Memory B cell (primary cell): Measurements from ENCODE around the gene GPATCH3.
"Not testable (repeated sequence)": the region's sequence is repeated elsewhere in the genome, so short reads cannot be mapped to it uniquely, and the experiment has no call there.

Experiments used
- ATAC-seq: fragments of 150-1000 bp; cut with Tn5 transposase; 2 replicates; pipeline ENCODE4 v1.10.0; 2021; ENCODE audit warnings: low read depth, mild to moderate bottlenecking, moderate library complexity
- DNase-seq, 2 donors: peaks; one replicate each; pipeline ENCODE4 v3.0.0; 2022; ENCODE audit warnings: low spot score in 2 of 2
- H3K27ac Mint-ChIP-seq: one replicate; pipeline ENCODE4 v1.8.0; 2022; ENCODE audit warnings: mild to moderate bottlenecking, moderate library complexity, mixed read lengths
- H3K27me3 Mint-ChIP-seq: one replicate; pipeline ENCODE4 v1.8.0; 2022; ENCODE audit warnings: mixed read lengths
- H3K36me3 Mint-ChIP-seq: one replicate; pipeline ENCODE4 v1.8.0; 2022; ENCODE audit warnings: mild to moderate bottlenecking, mixed read lengths
- H3K4me1 Mint-ChIP-seq: one replicate; pipeline ENCODE4 v1.8.0; 2022; ENCODE audit warnings: mixed read lengths
- H3K4me3 Mint-ChIP-seq: one replicate; pipeline ENCODE4 v1.8.0; 2022; ENCODE audit warnings: mild to moderate bottlenecking, moderate library complexity, mixed read lengths
- H3K9me3 Mint-ChIP-seq: one replicate; pipeline ENCODE4 v1.8.0; 2022; ENCODE audit warnings: mixed read lengths

GPATCH3 gene

DNA sequence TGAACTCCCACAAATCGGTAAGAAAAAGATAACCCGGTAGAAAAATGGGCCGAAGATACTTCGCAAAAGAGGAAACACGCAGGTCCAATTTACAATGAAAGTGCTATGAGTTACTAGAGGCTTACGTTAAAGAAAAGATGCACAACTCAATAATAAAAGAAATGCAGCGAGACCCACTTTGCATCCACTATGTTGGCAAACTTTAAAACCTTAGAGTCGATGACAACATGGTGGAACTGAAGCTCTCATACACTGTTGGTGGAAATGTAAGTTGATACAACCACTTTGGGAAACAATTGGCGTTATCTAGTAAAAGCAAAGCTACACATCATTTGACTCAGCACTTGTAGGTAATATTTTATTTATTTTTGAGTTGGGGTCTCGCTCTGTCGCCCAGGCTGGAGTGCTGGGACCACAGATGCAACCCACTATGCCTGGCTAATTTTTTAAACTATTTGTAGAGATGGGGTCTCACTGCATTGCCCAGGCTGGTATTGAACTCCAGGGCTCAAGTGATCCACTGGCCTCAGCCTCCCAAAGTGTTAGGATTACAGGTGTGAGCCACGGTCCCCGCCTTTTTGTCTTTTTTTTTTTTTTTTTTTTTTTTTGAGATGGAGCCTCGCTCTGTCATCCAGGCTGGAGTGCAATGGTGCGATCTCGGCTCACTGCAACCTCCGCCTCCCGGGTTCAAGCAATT, 696 bp upstream of the GPATCH3 start:
- Mint-ChIP-seq H3K36me3 (peaks cover 8% of the 10 kb centered on the region), H3K9me3 (no peaks in the 10 kb centered on the region), H3K4me3 (peak overlapping the region; percentile 97), H3K4me1 (peaks cover 17% of the 10 kb centered on the region), H3K27ac (peak overlapping the region; percentile 98), H3K27me3 (no peaks in the 10 kb centered on the region)
- DNase-seq (no peak), ATAC-seq (peak; percentile 5)

GRCh38 chr1:26897351-26897750, 2.9 kb downstream of the GPATCH3 start:
- H3K36me3 Mint-ChIP-seq, result peaks cover 19% of the 10 kb centered on the region
- H3K4me3 Mint-ChIP-seq, result no peak overlapping the region
- peaks cover 21% of the 10 kb centered on the region for H3K4me1 Mint-ChIP-seq

GRCh38 chr1:26894263-26894662, 6.0 kb downstream of the GPATCH3 start:
- Mint-ChIP-seq H3K4me3 (no peak overlapping the region), H3K27me3 (no peaks in the 10 kb centered on the region), H3K36me3 (peaks cover 22% of the 10 kb centered on the region), H3K4me1 (peaks cover 23% of the 10 kb centered on the region), H3K27ac (no peak overlapping the region), H3K9me3 (no peaks in the 10 kb centered on the region)
- ATAC-seq, result no peak
- DNase-seq, result no peak

More at GRCh38 chr1:26897351-26897750, 2.9 kb downstream of the GPATCH3 start:
- H3K9me3 Mint-ChIP-seq, result no peaks in the 10 kb centered on the region
- H3K27me3 Mint-ChIP-seq, result no peaks in the 10 kb centered on the region
- H3K27ac Mint-ChIP-seq, result no peak overlapping the region
- ATAC-seq, result no peak
- DNase-seq, result no peak

- H3K27me3 Mint-ChIP-seq, result no peaks in the 10 kb centered on the region
- H3K27ac Mint-ChIP-seq, result peak overlapping the region; percentile 96
- H3K4me3 Mint-ChIP-seq, result peak overlapping the region; percentile 99
- DNase-seq (no peak), ATAC-seq (peak; percentile 41)
- peaks cover 27% of the 10 kb centered on the region for H3K4me1 Mint-ChIP-seq
- H3K36me3 Mint-ChIP-seq, result peaks cover 25% of the 10 kb centered on the region
- no peaks in the 10 kb centered on the region for H3K9me3 Mint-ChIP-seq
Measured at GRCh38 chr1:26890467-26890796, 9.8 kb downstream of the GPATCH3 start.

GRCh38 chr1:26889551-26890466, 10.5 kb downstream of the GPATCH3 start, which contains the start of gene GPN2:
GPN2 (minus strand) TSS chr1:26890283; CDS start chr1:26890096, 187 bp downstream.
- Mint-ChIP-seq H3K27ac (peak within 1 kb of the TSS; percentile 96), H3K27me3 (no peaks in the 10 kb centered on the region), H3K36me3 (peaks cover 29% of the 10 kb centered on the region), H3K9me3 (no peaks in the 10 kb centered on the region), H3K4me1 (peaks cover 26% of the 10 kb centered on the region), H3K4me3 (peak within 1 kb of the TSS; percentile 99)
- peak; percentile 56 to 64 for DNase-seq
- peak; percentile 95 for ATAC-seq

- DNase-seq (no peak), ATAC-seq (no peak)
- Mint-ChIP-seq H3K27ac (peak overlapping the region; percentile 73), H3K4me1 (peaks cover 26% of the 10 kb centered on the region), H3K36me3 (peaks cover 32% of the 10 kb centered on the region), H3K27me3 (no peaks in the 10 kb centered on the region), H3K9me3 (no peaks in the 10 kb centered on the region), H3K4me3 (peak overlapping the region; percentile 99)
Measured at GRCh38 chr1:26888231-26888630, 12.0 kb downstream of the GPATCH3 start.

DNA sequence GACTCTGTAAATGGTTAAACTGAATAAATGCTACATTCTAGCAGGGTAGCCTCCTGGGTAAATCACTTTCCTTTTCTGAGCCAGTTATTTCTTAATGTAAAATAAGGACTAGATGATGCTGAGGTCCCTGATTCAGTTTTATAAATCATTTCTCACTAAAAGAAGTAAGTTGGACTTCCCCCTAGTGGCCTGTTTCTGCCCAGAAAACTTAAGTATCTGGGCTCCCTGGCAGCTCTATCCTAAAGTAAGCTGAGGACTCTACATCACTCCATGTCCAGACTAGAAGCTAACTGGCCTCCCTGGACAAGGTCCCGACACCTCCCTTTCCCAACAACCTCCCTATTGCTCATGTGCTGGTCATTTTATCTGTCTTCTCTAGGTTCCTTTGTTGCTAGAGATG, 13.1 kb downstream of the GPATCH3 start:
- H3K27ac Mint-ChIP-seq, result no peak overlapping the region
- H3K36me3 Mint-ChIP-seq, result peaks cover 35% of the 10 kb centered on the region
- H3K9me3 Mint-ChIP-seq, result no peaks in the 10 kb centered on the region
- no peaks in the 10 kb centered on the region for H3K27me3 Mint-ChIP-seq
- H3K4me1 Mint-ChIP-seq, result peaks cover 33% of the 10 kb centered on the region
- H3K4me3 Mint-ChIP-seq, result no peak overlapping the region
- DNase-seq (no peak), ATAC-seq (no peak)

- no peak overlapping the region for H3K4me3 Mint-ChIP-seq
- no peaks in the 10 kb centered on the region for H3K27me3 Mint-ChIP-seq
- H3K4me1 Mint-ChIP-seq, result peaks cover 12% of the 10 kb centered on the region
- H3K27ac Mint-ChIP-seq, result peak overlapping the region; percentile 62
- no peak for ATAC-seq
- no peak for DNase-seq
- H3K36me3 Mint-ChIP-seq, result peaks cover 25% of the 10 kb centered on the region
- H3K9me3 Mint-ChIP-seq, result no peaks in the 10 kb centered on the region
Measured at GRCh38 chr1:26882696-26883463, 17.4 kb downstream of the GPATCH3 start.

DNA sequence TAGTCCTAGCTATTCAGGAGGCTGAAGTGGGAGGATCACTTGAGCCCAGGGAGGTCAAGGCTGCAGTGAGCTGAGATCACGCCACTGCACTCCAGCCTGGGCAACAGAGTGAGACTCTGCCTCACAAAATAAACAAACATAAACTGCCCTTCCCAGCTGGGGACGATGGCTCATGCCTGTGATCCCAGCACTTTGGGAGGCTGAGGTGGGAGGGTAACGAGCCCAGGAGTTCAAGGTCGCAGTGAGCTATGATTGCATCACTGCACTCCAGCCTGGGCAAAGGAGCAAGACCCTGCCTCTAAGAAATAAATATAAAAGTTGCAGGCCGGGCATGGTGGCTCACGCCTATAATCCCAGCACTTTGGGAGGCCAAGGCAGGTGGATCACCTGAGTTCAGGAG, 18.7 kb downstream of the GPATCH3 start:
- not testable (repeated sequence) for H3K9me3 Mint-ChIP-seq, H3K27ac Mint-ChIP-seq, H3K27me3 Mint-ChIP-seq, ATAC-seq, DNase-seq, H3K4me3 Mint-ChIP-seq
- H3K4me1 Mint-ChIP-seq, result peaks cover 10% of the 10 kb centered on the region
- H3K36me3 Mint-ChIP-seq, result peaks cover 22% of the 10 kb centered on the region

GRCh38 chr1:26879793-26880192, 20.5 kb downstream of the GPATCH3 start:
- H3K4me1 Mint-ChIP-seq, result peaks cover 10% of the 10 kb centered on the region
- H3K9me3 Mint-ChIP-seq, result no peaks in the 10 kb centered on the region
- no peaks in the 10 kb centered on the region for H3K27me3 Mint-ChIP-seq
- ATAC-seq, result no peak
- DNase-seq, result no peak
- no peak overlapping the region for H3K4me3 Mint-ChIP-seq
- peaks cover 19% of the 10 kb centered on the region for H3K36me3 Mint-ChIP-seq
- no peak overlapping the region for H3K27ac Mint-ChIP-seq

GRCh38 chr1:26877326-26877725, 22.9 kb downstream of the GPATCH3 start:
- peaks cover 3% of the 10 kb centered on the region for H3K36me3 Mint-ChIP-seq
- ATAC-seq (no peak), DNase-seq (no peak)
- no peaks in the 10 kb centered on the region for H3K4me1 Mint-ChIP-seq
- no peaks in the 10 kb centered on the region for H3K9me3 Mint-ChIP-seq
- no peaks in the 10 kb centered on the region for H3K27me3 Mint-ChIP-seq
- no peak overlapping the region for H3K27ac Mint-ChIP-seq
- H3K4me3 Mint-ChIP-seq, result no peak overlapping the region

DNA sequence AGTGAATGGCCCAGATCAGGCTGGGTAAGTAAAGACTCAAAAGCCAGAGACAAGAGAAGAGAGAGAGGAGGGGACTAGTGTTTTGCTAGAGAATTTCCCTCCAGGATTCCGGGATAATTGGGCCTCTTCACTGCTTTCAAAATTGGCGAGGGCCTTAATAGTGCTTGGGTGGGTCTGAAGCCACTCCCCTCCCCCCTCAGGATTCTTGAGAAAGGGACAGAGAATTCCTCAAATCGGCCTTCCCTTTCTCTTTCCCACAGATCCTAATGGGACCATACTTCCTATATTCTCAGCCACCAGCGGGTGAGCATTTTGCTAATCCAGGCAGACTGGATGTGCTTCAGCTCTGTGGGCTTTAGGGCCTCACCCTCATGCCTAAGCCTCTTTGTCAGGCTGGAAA, 25.4 kb downstream of the GPATCH3 start:
- no peaks in the 10 kb centered on the region for H3K27me3 Mint-ChIP-seq
- no peaks in the 10 kb centered on the region for H3K4me1 Mint-ChIP-seq
- no peak for ATAC-seq
- H3K9me3 Mint-ChIP-seq, result no peaks in the 10 kb centered on the region
- no peak overlapping the region for H3K4me3 Mint-ChIP-seq
- H3K27ac Mint-ChIP-seq, result peak overlapping the region; percentile 49
- DNase-seq, result no peak
- peaks cover 3% of the 10 kb centered on the region for H3K36me3 Mint-ChIP-seq

- H3K36me3 Mint-ChIP-seq, H3K27me3 Mint-ChIP-seq, H3K9me3 Mint-ChIP-seq, DNase-seq, H3K27ac Mint-ChIP-seq, H3K4me1 Mint-ChIP-seq, ATAC-seq, H3K4me3 Mint-ChIP-seq: not testable (repeated sequence)
Measured at GRCh38 chr1:26873097-26873496, 27.2 kb downstream of the GPATCH3 start.
